ENCODE data around the gene KRTAP10-10. TPM values are rescaled to one million over a fixed set of nuclear protein-coding genes. Genes with fewer than 3 reads are reported as not detected.
"Not testable (repeated sequence)": the region's sequence is repeated elsewhere in the genome, so short reads cannot be mapped to it uniquely, and the experiment has no call there.

Gene KRTAP10-10
- polyA plus RNA-seq, 3 donors: not detected

DNA sequence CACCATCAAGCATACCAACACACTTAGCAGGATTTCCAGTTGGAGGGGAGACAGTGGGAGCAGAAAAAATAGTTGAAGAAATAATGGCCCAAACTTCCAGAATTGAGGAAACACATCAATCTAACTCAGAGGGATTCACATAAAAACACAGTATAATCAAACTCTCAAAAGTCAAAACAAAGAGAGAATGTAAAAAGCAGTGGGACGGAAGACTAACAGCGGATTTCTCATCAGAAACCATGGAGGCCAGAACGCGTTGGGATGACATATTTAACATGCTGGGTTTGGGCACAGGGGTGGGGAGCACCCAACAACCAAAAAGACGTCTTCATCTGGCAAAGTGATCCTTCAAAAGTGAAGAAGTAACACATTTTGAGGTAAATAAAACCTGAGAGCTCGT is 17.3 kb upstream of the KRTAP10-10 start:
- no peak for DNase-seq (ENCODE audit: low read depth in 3 of 3, low spot score in 2 of 3)

DNA sequence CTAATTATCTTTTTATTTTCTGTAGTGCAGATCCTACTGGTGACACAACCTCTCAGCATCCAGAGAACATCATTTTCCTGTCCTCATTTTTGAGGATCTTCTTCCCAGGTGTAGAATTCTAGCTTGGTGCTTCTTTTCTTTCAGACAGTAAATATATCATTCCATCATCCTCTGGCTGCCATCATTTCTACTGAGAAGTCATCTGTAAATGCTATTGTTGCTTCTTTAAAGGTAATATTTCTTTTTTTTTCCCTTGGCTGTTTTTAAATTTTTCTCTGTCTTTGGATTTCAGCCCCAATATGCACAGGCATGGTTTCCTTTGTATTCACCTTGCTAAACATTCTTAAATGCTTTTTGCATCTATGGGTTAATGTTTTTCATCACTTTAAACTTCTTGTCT is 13.6 kb upstream of the KRTAP10-10 start:
- DNase-seq (ENCODE audit: low read depth in 3 of 3, low spot score in 2 of 3): no peak

DNA sequence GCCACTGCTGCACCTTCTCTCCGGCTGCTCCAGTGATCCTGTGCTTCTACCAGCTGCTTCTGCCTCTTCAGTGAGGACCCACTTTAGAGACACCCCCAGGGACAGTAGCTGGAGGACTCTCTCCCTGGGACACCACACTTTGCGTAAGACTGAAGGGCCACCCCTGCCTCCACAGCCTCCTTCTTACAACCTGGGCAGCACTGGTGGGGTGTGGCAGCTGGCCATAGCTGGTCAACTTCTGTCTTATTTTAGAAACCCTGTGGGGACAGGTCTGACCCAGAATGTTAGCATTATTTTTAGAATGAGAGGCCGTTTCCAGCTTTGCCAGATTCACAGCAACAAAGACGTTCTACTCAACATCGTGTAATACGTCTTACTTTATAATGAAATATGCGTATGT is 11.4 kb upstream of the KRTAP10-10 start:
- no peak for DNase-seq (ENCODE audit: low read depth in 3 of 3, low spot score in 2 of 3)

GRCh38 chr21:44626262-44626661 is 10.9 kb upstream of the KRTAP10-10 start:
- DNase-seq (ENCODE audit: low read depth in 3 of 3, low spot score in 2 of 3): no peak

- no peak for DNase-seq (ENCODE audit: low read depth in 3 of 3, low spot score in 2 of 3)
Measured at GRCh38 chr21:44626673-44627143, 10.4 kb upstream of the KRTAP10-10 start, which contains the start of gene KRTAP10-9. TSS of gene KRTAP10-9 (plus strand) at chr21:44627093. CDS start at chr21:44627172, 79 bp downstream.

DNA sequence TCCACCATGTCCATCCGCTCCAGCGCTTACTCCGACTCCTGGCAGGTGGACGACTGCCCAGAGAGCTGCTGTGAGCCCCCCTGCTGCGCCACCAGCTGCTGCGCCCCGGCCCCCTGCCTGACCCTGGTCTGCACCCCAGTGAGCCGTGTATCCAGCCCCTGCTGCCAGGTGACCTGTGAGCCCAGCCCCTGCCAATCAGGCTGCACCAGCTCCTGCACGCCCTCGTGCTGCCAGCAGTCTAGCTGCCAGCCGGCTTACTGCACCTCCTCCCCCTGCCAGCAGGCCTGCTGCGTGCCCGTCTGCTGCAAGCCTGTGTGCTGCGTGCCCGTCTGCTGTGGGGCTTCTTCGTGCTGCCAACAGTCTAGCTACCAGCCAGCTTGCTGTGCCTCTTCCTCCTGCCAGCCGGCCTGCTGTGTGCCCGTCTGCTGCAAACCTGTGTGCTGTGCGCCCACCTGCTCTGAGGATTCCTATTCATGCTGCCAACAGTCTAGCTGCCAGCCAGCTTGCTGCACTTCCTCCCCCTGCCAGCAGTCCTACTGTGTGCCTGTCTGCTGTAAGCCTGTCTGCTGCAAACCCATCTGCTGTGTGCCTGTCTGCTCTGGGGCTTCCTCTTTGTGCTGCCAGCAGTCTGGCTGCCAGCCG is 9.9 kb upstream of the KRTAP10-10 start:
- DNase-seq (ENCODE audit: low read depth in 3 of 3, low spot score in 2 of 3): not testable (repeated sequence)

DNA sequence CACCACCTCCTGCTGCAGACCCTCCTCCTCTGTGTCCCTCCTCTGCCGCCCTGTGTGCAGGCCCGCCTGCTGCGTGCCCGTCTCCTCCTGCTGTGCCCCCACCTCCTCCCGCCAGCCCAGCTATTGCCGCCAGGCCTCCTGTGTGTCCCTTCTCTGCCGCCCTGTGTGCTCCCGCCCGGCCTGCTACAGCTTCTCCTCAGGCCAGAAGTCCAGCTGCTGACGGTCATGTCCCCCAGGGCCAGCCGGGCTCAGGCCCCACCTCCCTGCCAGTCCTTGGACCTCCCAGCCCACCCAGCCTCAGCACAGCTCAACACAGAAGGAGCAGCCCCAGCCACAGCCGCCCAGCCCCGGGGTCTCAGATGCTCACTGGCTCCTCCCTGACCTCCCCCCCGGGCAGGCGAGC is 9.3 kb upstream of the KRTAP10-10 start:
- DNase-seq (ENCODE audit: low read depth in 3 of 3, low spot score in 2 of 3): not testable (repeated sequence)

GRCh38 chr21:44628707-44629391 is 8.3 kb upstream of the KRTAP10-10 start:
- no peak for DNase-seq (ENCODE audit: low read depth in 3 of 3, low spot score in 2 of 3)

DNA sequence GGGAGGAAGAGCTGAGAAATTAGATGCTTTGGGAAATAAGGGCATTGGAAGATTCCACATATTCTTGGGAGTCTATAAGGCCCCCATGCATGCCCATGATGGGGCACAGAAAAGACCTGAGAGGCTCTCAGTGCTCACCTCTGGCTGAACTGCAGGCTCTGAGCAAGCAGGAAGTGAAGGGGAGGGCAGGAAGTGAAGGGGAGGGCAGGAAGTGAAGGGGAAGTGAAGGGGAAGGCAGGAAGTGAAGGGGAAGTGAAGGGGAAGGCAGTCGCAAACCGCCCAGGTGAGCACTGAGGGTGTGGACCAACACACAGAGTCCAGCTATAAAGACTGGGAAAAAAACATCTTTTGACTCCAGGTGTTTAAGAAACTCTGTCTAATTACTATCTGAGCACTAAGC is 6.7 kb upstream of the KRTAP10-10 start:
- no peak for DNase-seq (ENCODE audit: low read depth in 3 of 3, low spot score in 2 of 3)

DNA sequence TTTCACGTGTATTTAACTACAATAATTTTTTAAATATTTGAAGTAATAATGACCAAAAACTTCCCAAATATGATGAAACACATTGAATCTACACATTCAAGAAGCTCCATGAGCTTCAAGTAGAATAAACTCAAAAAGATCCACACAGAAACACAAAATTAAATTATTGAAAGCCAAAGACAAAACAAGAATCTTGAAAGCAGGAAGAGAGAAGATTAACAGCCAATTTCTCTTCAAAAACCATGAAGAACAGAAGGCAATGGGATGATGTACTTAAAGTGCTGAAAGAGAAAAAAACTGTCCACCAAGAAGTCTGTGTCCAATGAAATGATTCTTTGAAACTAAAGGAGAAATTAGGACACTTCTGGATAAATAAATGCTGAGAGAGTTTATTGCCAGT is 5.1 kb upstream of the KRTAP10-10 start:
- no peak for DNase-seq (ENCODE audit: low read depth in 3 of 3, low spot score in 2 of 3)

GRCh38 chr21:44636209-44637017 is 743 bp upstream of the KRTAP10-10 start:
- DNase-seq (ENCODE audit: low read depth in 3 of 3, low spot score in 2 of 3): no peak

GRCh38 chr21:44637851-44638348 is 744 bp downstream of the KRTAP10-10 start:
- not testable (repeated sequence) for DNase-seq (ENCODE audit: low read depth in 3 of 3, low spot score in 2 of 3)

GRCh38 chr21:44638506-44639330 is 1.6 kb downstream of the KRTAP10-10 start:
- not testable (repeated sequence) for DNase-seq (ENCODE audit: low read depth in 3 of 3, low spot score in 2 of 3)

DNA sequence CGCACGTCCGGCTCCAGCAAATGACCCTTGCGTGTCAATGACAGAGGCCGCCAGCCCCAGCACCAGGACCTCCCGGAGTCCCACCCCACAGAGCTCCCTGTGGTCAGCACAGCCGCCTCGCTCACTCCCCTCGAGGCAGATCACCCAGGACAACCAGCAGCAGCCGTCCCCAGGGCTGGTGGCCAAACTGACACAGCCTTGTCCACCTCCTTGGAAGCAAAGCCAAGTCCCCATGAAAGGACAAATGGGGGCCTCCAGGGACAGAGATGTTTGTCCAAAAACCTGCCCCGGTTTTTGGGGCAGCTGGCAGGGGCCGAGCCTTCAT is 2.1 kb downstream of the KRTAP10-10 start:
- no peak for DNase-seq (ENCODE audit: low read depth in 3 of 3, low spot score in 2 of 3)

GRCh38 chr21:44640761-44641160 is 3.6 kb downstream of the KRTAP10-10 start:
- DNase-seq (ENCODE audit: low read depth in 3 of 3, low spot score in 2 of 3): no peak

GRCh38 chr21:44643741-44644310 is 6.7 kb downstream of the KRTAP10-10 start:
- DNase-seq (ENCODE audit: low read depth in 3 of 3, low spot score in 2 of 3): no peak

DNA sequence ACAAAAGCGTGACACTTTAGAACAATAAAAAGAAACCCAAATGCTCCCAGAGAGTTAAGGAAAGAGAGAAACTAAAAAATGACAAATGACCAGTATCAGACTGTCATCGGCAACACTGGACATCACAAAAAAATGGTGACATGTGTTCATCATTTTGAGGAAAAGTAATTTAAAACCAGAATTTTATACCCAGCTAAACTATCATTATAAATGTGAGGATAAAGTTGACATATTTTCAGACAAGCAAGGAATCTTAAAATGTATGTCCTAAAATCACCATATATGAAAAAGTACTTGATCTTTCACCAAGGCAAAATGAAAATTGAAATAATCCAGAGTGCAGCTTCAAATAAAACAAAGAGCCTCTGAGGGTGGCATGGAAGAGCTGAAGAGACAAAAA is 7.7 kb downstream of the KRTAP10-10 start:
- DNase-seq (ENCODE audit: low read depth in 3 of 3, low spot score in 2 of 3): no peak

- not testable (repeated sequence) for DNase-seq (ENCODE audit: low read depth in 3 of 3, low spot score in 2 of 3)
Measured at GRCh38 chr21:44646366-44647221, 9.4 kb downstream of the KRTAP10-10 start, which contains the start of gene KRTAP10-11. TSS of gene KRTAP10-11 (plus strand) at chr21:44646414. CDS start at chr21:44646459, 45 bp downstream.

DNA sequence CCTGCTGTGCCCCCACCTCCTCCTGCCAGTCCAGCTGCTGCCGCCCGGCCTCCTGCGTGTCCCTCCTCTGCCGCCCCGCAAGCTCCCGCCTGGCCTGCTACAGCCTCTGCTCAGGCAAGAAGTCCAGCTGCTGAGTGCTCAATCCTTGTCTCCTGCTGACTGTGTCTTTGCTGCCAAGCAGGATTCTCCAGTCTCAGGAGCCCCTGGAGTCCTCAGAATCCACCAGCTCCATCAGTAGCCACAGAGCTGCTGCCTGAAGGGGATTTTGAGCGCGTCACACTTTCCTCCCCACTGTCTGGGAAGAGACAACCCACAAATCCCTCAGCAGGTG is 10.0 kb downstream of the KRTAP10-10 start:
- no peak for DNase-seq (ENCODE audit: low read depth in 3 of 3, low spot score in 2 of 3)

Measured in right renal cortex interstitium (tissue), 3 donors.